Loucy (cell line): ENCODE measurements around the gene KCNK5.

Experiments
- EZH2phosphoT487 ChIP-seq: fragments of 200-600 bp; IDR thresholded peaks from 2 replicates; pipeline ENCODE4 v1.6.1; 2018; ENCODE audit warnings: antibody characterized with exemption, mild to moderate bottlenecking, moderate library complexity, borderline replicate concordance
- TF ChIP-seq, protein P1 (sequence below): fragments of 200-600 bp; sonication (generic); conservative IDR thresholded peaks from 2 replicates; pipeline ENCODE4 v1.5.1; 2014; ENCODE audit warnings: mild to moderate bottlenecking, antibody characterized with exemption, low read length

DNA sequence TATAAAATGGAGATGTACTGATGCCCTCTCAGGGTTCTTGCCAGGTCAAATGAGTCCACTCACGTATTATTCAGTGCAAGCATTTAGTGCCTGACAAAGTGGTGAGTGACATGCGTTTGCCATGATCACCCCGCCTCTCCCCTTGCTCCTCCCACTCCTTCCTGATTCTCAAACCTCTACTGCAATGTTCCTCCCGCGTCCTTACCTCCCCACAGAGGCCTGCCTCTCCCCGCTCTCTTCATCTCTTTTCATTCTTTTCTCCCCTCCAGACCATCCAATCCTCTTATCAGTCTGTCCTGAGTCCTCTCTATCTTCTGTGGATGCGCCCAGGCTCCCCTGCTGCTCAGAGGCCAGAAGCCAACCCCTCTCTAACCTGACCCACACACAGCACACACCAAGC, 40.7 kb downstream of the KCNK5 start:
- TF ChIP-seq, protein P1, sequence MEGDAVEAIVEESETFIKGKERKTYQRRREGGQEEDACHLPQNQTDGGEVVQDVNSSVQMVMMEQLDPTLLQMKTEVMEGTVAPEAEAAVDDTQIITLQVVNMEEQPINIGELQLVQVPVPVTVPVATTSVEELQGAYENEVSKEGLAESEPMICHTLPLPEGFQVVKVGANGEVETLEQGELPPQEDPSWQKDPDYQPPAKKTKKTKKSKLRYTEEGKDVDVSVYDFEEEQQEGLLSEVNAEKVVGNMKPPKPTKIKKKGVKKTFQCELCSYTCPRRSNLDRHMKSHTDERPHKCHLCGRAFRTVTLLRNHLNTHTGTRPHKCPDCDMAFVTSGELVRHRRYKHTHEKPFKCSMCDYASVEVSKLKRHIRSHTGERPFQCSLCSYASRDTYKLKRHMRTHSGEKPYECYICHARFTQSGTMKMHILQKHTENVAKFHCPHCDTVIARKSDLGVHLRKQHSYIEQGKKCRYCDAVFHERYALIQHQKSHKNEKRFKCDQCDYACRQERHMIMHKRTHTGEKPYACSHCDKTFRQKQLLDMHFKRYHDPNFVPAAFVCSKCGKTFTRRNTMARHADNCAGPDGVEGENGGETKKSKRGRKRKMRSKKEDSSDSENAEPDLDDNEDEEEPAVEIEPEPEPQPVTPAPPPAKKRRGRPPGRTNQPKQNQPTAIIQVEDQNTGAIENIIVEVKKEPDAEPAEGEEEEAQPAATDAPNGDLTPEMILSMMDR: no peak
- no peak for TF ChIP-seq EZH2phosphoT487
